Peyer's patch (tissue), 4 donors: ENCODE results near the gene ECE2. TPM values are rescaled to one million over a fixed set of nuclear protein-coding genes. Genes with fewer than 3 reads are reported as not detected.
A peak's percentile ranks its signal among the peaks of the same experiment; 100 is the strongest.

Experiments
- DNase-seq, 3 donors: peaks; one replicate each; pipeline ENCODE4 v3.0.0-alpha.2; 2017 to 2019
- H3K27ac ChIP-seq, 4 donors: fragments of 200-600 bp; sonication (generic); one replicate each; pipeline ENCODE4 v1.5.1; 2016 to 2019
- H3K27me3 ChIP-seq, 2 donors: fragments of 200-600 bp; sonication (generic); one replicate each; pipeline ENCODE4 v1.5.1; 2019
- H3K36me3 ChIP-seq, 3 donors: fragments of 200-600 bp; sonication (generic); one replicate each; pipeline ENCODE4 v1.5.1; 2016 to 2019
- H3K4me1 ChIP-seq, 4 donors: fragments of 200-600 bp; sonication (generic); one replicate each; pipeline ENCODE4 v1.5.1; 2016 to 2019
- H3K4me3 ChIP-seq, 4 donors: fragments of 200-600 bp; sonication (generic); 1 replicate in 3 of 4; 2 replicates in 1 of 4; pipeline ENCODE4 v1.5.1; 2016 to 2019; ENCODE audit warnings: mild to moderate bottlenecking in 1 of 4
- H3K9me3 ChIP-seq, 4 donors: fragments of 200-600 bp; sonication (generic); one replicate each; pipeline ENCODE4 v1.5.1; 2016 to 2019; ENCODE audit warnings: mild to moderate bottlenecking in 1 of 4
- POLR2A ChIP-seq, 2 donors: fragments of 450-650 bp; IDR thresholded peaks; one replicate each; pipeline ENCODE4 v1.5.1; 2017; ENCODE audit warnings: antibody characterized with exemption in 2 of 2, mild to moderate bottlenecking in 2 of 2, moderate library complexity in 2 of 2
- total RNA-seq, 4 donors: library from RNA; depleted of rRNA; stranded (reverse); fragments of >200 nt; gene quantifications; one replicate each; pipeline ENCODE4 v1.1.0, GENCODE V29; 2016
- TF ChIP-seq, protein P1 (sequence below), 6 experiments: fragments of 450-650 bp in 4 of 6; fragments of 200-600 bp in 2 of 6; sonication (generic) in 1 of 6; IDR thresholded peaks; one replicate each; pipeline ENCODE4 v1.5.1; 2017 to 2019; ENCODE audit warnings: antibody characterized with exemption in 6 of 6, mild to moderate bottlenecking in 3 of 6, moderate library complexity in 1 of 6

ECE2 gene
- total RNA-seq, 4 donors from 2014 or later, result not detected

DNA sequence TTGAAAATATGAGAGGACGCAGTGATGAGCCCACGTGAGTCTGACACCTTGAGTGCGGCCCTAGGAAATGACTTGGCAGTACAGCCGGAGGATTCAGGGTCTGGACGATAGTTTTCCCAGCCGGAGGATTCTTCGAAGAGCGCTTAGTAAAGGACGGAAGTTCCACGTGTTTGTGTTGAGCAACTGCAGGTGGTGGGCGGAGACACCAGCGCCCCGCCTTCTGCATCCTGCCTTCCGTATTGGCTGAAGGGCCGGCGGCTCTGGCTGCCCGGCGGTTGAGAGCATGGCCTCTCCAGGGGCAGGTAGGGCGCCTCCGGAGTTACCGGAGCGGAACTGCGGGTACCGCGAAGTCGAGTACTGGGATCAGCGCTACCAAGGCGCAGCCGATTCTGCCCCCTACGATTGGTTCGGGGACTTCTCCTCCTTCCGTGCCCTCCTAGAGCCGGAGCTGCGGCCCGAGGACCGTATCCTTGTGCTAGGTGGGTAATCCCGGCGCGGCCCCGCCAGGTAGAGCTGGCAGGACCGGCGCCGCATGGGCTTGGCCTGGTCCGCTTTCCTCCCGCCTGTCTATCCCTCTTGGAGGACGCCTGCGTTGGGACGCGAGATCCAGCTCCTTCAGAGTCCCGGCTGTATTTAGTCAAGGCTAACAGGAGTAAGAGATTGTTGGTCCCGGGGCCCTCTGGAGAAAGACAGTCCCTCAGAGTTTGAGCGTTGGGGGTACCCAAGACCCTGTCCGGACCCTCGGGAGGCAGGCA lies 26.2 kb upstream of the ECE2 start, which contains the start of gene EEF1AKMT4:
TSS of gene EEF1AKMT4 (plus strand) at position 261 of the 755 bp plus-strand sequence. CDS start at position 284, 23 bp downstream.
- TF ChIP-seq, protein P1, sequence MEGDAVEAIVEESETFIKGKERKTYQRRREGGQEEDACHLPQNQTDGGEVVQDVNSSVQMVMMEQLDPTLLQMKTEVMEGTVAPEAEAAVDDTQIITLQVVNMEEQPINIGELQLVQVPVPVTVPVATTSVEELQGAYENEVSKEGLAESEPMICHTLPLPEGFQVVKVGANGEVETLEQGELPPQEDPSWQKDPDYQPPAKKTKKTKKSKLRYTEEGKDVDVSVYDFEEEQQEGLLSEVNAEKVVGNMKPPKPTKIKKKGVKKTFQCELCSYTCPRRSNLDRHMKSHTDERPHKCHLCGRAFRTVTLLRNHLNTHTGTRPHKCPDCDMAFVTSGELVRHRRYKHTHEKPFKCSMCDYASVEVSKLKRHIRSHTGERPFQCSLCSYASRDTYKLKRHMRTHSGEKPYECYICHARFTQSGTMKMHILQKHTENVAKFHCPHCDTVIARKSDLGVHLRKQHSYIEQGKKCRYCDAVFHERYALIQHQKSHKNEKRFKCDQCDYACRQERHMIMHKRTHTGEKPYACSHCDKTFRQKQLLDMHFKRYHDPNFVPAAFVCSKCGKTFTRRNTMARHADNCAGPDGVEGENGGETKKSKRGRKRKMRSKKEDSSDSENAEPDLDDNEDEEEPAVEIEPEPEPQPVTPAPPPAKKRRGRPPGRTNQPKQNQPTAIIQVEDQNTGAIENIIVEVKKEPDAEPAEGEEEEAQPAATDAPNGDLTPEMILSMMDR (IDR thresholded peaks at IDR 0.05), result peak in 5 of 6 experiments; percentile 12 to 77 (median 66)
- TF ChIP-seq POLR2A (IDR thresholded peaks at IDR 0.05), result peak in 1 of 2 donors; percentile 48
- H3K27ac ChIP-seq, result peak within 1 kb of the TSS; percentile 77 to 85 (median 81)
- peaks cover 0 to 19% (median 4%) of the 10 kb centered on the region in 4 donors for H3K4me1 ChIP-seq
- peaks cover 0 to 12% (median 0%) of the 10 kb centered on the region in 3 donors for H3K36me3 ChIP-seq
- peak within 1 kb of the TSS; percentile 89 to 97 (median 94) for H3K4me3 ChIP-seq
- no peaks in the 10 kb centered on the region for H3K9me3 ChIP-seq
- DNase-seq, result peak; percentile 95 to 99 (median 98)
- no peaks in the 10 kb centered on the region for H3K27me3 ChIP-seq

GRCh38 chr3:184250167-184250828 lies 25.5 kb upstream of the ECE2 start:
- Histone ChIP-seq H3K27me3 (no peaks in the 10 kb centered on the region), H3K4me3 (peak overlapping the region; percentile 89 to 97 (median 94)), H3K27ac (peak overlapping the region; percentile 77 to 85 (median 81)), H3K9me3 (no peaks in the 10 kb centered on the region), H3K4me1 (peaks cover 0 to 19% (median 4%) of the 10 kb centered on the region in 4 donors), H3K36me3 (peaks cover 0 to 4% (median 0%) of the 10 kb centered on the region in 3 donors)
- DNase-seq, result peak; percentile 90 to 98 (median 94)
- TF ChIP-seq, protein P1 (IDR thresholded peaks at IDR 0.05), result peak; percentile 76 to 90 (median 86)
- TF ChIP-seq POLR2A (IDR thresholded peaks at IDR 0.05), result no peak

- TF ChIP-seq, protein P1 (IDR thresholded peaks at IDR 0.05), result no peak
- no peak for TF ChIP-seq POLR2A (IDR thresholded peaks at IDR 0.05)
- peaks cover 0 to 11% of the 10 kb centered on the region in 2 donors for H3K27me3 ChIP-seq
- no peak for DNase-seq
- H3K4me3 ChIP-seq, result no peak overlapping the region
- H3K27ac ChIP-seq, result no peak overlapping the region
- no peaks in the 10 kb centered on the region for H3K9me3 ChIP-seq
- peaks cover 0 to 12% (median 5%) of the 10 kb centered on the region in 4 donors for H3K4me1 ChIP-seq
- H3K36me3 ChIP-seq, result no peaks in the 10 kb centered on the region
These were observed 20.4 kb upstream of the ECE2 start for GRCh38 chr3:184255291-184256039.

DNA sequence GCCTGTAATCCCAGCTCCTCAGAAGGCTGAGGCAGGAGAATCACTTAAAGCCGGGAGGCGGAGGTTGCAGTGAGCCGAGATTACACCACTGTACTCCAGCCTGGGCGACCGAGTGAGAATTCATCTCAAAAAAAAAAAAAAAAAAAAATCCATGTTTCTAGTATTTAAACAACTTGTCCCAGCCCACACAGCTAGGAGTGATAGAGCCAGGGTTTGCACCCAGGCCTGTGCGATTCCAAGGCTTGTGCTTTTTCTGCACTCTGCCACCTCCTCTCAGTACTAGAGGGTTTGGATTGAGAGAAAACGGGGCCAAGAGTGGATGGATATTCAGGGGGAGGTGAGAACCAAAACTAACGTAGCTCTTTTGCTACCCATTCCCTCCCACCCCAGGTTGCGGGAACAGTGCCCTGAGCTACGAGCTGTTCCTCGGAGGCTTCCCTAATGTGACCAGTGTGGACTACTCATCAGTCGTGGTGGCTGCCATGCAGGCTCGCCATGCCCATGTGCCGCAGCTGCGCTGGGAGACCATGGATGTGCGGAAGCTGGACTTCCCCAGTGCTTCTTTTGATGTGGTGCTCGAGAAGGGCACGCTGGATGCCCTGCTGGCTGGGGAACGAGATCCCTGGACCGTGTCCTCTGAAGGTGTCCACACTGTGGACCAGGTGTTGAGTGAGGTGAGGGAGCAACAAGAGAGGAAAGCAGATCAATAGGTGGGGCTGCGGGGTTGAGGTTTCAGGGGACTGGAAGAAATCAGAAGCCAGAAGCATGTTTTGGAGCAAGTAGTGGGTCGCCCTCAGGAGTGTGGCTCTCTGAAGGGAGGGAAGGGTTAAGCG lies 18.5 kb upstream of the ECE2 start:
- no peak overlapping the region for H3K4me3 ChIP-seq
- peaks cover 0 to 27% (median 12%) of the 10 kb centered on the region in 4 donors for H3K4me1 ChIP-seq
- TF ChIP-seq, protein P1 (IDR thresholded peaks at IDR 0.05), result no peak
- no peak for TF ChIP-seq POLR2A (IDR thresholded peaks at IDR 0.05)
- no peak overlapping the region for H3K27ac ChIP-seq
- H3K36me3 ChIP-seq, result no peaks in the 10 kb centered on the region
- H3K9me3 ChIP-seq, result no peaks in the 10 kb centered on the region
- DNase-seq, result no peak
- peaks cover 3 to 25% of the 10 kb centered on the region in 2 donors for H3K27me3 ChIP-seq
